Stomach (tissue), 9 donors: ENCODE data around the gene GLYR1. TPM values are rescaled to one million over a fixed set of nuclear protein-coding genes. Genes with fewer than 3 reads are reported as not detected.

Experiments
- DNase-seq, 2 donors: peaks; one replicate each; pipeline versions ENCODE4 v3.0.0 to v3.0.0-alpha.2; 2013 to 2019
- H3K27ac ChIP-seq, 5 donors: fragments of 200-600 bp in 4 of 5; sonication (generic) in 4 of 5; one replicate each; pipeline ENCODE4 v1.5.1; 2013 to 2019; ENCODE audit warnings: mild to moderate bottlenecking in 1 of 5, moderate library complexity in 1 of 5
- H3K27me3 ChIP-seq, 3 donors: fragments of 200-600 bp; sonication (generic); one replicate each; pipeline ENCODE4 v1.5.1; 2017 to 2019; ENCODE audit warnings: mixed run types in 1 of 3
- H3K36me3 ChIP-seq, 4 donors: fragments of 200-600 bp; sonication (generic); 1 replicate in 3 of 4; 2 replicates in 1 of 4; pipeline ENCODE4 v1.5.1; 2016 to 2019
- H3K4me1 ChIP-seq, 4 donors: fragments of 200-600 bp; sonication (generic); one replicate each; pipeline ENCODE4 v1.5.1; 2016 to 2019
- H3K4me3 ChIP-seq, 4 donors: fragments of 200-600 bp; sonication (generic) in 3 of 4; one replicate each; pipeline ENCODE4 v1.5.1; 2016 to 2019; ENCODE audit warnings: mild to moderate bottlenecking in 1 of 4
- H3K9me3 ChIP-seq, 4 donors: fragments of 200-600 bp; sonication (generic); one replicate each; pipeline ENCODE4 v1.5.1; 2016 to 2019
- CTCF ChIP-seq, 7 experiments: fragments of 450-650 bp in 4 of 7; fragments of 200-600 bp in 3 of 7; sonication (generic) in 3 of 7; IDR thresholded peaks; one replicate each; pipeline ENCODE4 v1.5.1; 2016 to 2019; ENCODE audit warnings: antibody characterized with exemption in 7 of 7, control low read depth in 2 of 7, mild to moderate bottlenecking in 1 of 7
- EP300 ChIP-seq: sonication (generic); formaldehyde crosslinking; IDR thresholded peaks from one replicate; pipeline ENCODE4 v1.6.1; 2017; ENCODE audit warnings: antibody characterized with exemption
- POLR2A ChIP-seq, 4 donors: fragments of 450-650 bp; IDR thresholded peaks; one replicate each; pipeline ENCODE4 v1.6.1; 2016; ENCODE audit warnings: antibody characterized with exemption in 4 of 4, control low read depth in 2 of 4, mild to moderate bottlenecking in 1 of 4, moderate library complexity in 1 of 4
- POLR2AphosphoS5 ChIP-seq, 3 donors: sonication (generic); formaldehyde crosslinking; IDR thresholded peaks; one replicate each; pipeline ENCODE4 v1.6.1; 2016; ENCODE audit warnings: antibody characterized with exemption in 3 of 3
- WGBS, 5 donors: extraction: QIAGEN DNeasy Blood & Tissue Kit in 3 of 5; methylation state at CpG; one replicate each; pipeline versions ENCODE4 v1.1.5 to v1.1.7; 2013 to 2018; 5-methylcytosine and 5-hydroxymethylcytosine counted together
- intact Hi-C: fragments of 100-400 bp; cut with DNase I; formaldehyde crosslinking; loops from one replicate; pipeline ENCODE4 v1.15.1; 2023; ENCODE audit warnings: low total_unique reads
- polyA plus RNA-seq, 3 donors: library from polyadenylated mRNA; stranded (reverse); fragments of 200-250 nt; gene quantifications; one replicate each; pipeline ENCODE4 v1.2.3, GENCODE V29; 2013
- total RNA-seq, 5 donors: library from RNA; depleted of rRNA; stranded (reverse); fragments of >200 nt; gene quantifications; one replicate each; pipeline versions ENCODE4 v1.1.0 to v1.2.3, GENCODE V29; 2014 to 2016
- donor health status: healthy with polysubstance abuse.
- donor health status: Bipolar disorder and iron deficiency.
- donor health status: healthy.

Gene GLYR1
- total and polyA plus RNA-seq, 8 donors: 29.3 to 187 (median 62.8) TPM

GRCh38 chr16:4792951-4793513, 54.1 kb downstream of the GLYR1 start:
- no peaks in the 10 kb centered on the region for H3K27me3 ChIP-seq
- intact Hi-C loops: no loop called here
- H3K4me1 ChIP-seq: peaks cover 5 to 30% (median 18%) of the 10 kb centered on the region in 4 donors
- no peaks in the 10 kb centered on the region for H3K9me3 ChIP-seq
- H3K36me3 ChIP-seq: peaks cover 4 to 16% (median 12%) of the 10 kb centered on the region in 4 donors
- TF ChIP-seq EP300 (no peak), POLR2AphosphoS5 (IDR thresholded peaks at IDR 0.05) (no peak), POLR2A (IDR thresholded peaks at IDR 0.05) (no peak), CTCF (IDR thresholded peaks at IDR 0.05) (no peak)
- WGBS, 5 donors: 76 to 83% (median 80%) methylated on average over 13 of the region's 13 CpGs
- DNase-seq: no peak
- no peak overlapping the region for H3K27ac ChIP-seq
- H3K4me3 ChIP-seq: no peak overlapping the region

DNA sequence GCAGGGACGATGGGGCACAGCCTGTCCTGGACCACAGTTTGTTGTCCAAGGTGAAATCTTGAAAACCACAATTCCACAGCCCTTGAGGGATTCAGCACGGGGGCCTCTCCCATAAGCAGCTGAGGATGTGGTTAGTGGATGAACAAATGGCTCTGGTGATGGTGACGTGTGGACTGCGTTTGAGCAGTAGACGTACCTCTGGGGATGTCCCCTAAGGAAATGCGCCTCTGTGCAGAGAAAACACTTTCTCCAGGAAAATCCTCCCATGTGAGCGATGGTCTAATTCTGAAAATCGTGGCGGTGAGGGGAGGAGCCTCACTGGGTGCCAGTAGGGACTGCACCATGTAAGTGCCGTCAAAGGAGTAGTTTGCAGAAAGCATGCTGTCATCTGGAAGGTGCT, 56.2 kb downstream of the GLYR1 start:
- Histone ChIP-seq H3K9me3 (no peaks in the 10 kb centered on the region), H3K27me3 (no peaks in the 10 kb centered on the region), H3K27ac (no peak overlapping the region), H3K36me3 (no peaks in the 10 kb centered on the region), H3K4me3 (no peak overlapping the region), H3K4me1 (peaks cover 0 to 21% (median 15%) of the 10 kb centered on the region in 4 donors)
- 74 to 85% (median 79%) methylated on average over 10 of the region's 10 CpGs for WGBS, 5 donors
- intact Hi-C loops: no loop called here
- no peak for TF ChIP-seq POLR2AphosphoS5 (IDR thresholded peaks at IDR 0.05)
- no peak for TF ChIP-seq CTCF (IDR thresholded peaks at IDR 0.05)
- TF ChIP-seq POLR2A (IDR thresholded peaks at IDR 0.05): no peak
- no peak for TF ChIP-seq EP300
- DNase-seq: no peak

DNA sequence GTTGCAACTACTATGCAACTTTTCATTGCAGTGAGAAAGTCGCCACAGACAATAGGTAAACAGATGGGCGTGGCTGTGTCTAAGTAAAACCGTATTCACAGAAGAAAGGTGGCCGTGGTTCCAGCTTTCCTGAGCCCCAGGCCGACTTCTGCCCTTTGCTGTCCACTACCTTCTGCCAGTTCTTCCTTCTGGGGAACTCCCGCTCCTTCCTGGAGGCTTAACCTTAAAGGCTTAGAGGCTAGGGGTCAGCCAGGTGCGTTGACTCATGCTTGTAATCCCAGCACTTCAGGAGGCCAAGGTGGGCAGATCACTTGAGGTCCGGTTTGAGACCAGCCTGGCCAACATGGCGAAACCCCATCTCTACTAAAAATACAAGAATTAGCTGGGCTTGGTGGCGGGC, 56.8 kb downstream of the GLYR1 start:
- Histone ChIP-seq H3K4me1 (peaks cover 0 to 21% (median 15%) of the 10 kb centered on the region in 4 donors), H3K9me3 (no peaks in the 10 kb centered on the region), H3K27me3 (no peaks in the 10 kb centered on the region), H3K36me3 (no peaks in the 10 kb centered on the region), H3K27ac (no peak overlapping the region), H3K4me3 (no peak overlapping the region)
- intact Hi-C loops: no loop called here
- 56 to 69% (median 59%) methylated on average over 10 of the region's 10 CpGs for WGBS, 5 donors
- TF ChIP-seq EP300 (no peak), POLR2A (IDR thresholded peaks at IDR 0.05) (no peak), POLR2AphosphoS5 (IDR thresholded peaks at IDR 0.05) (no peak)
- no peak for DNase-seq

- intact Hi-C loops: no loop called here
- TF ChIP-seq CTCF (IDR thresholded peaks at IDR 0.05): no peak
- no peak for TF ChIP-seq POLR2AphosphoS5 (IDR thresholded peaks at IDR 0.05)
- no peak for TF ChIP-seq POLR2A (IDR thresholded peaks at IDR 0.05)
- TF ChIP-seq EP300: no peak
- no peaks in the 10 kb centered on the region for H3K36me3 ChIP-seq
- H3K27me3 ChIP-seq: no peaks in the 10 kb centered on the region
- 70 to 88% (median 81%) methylated on average over 7 of the region's 7 CpGs for WGBS, 5 donors
- DNase-seq: no peak
- H3K4me3 ChIP-seq: no peak overlapping the region
- peaks cover 0 to 21% (median 12%) of the 10 kb centered on the region in 4 donors for H3K4me1 ChIP-seq
- H3K27ac ChIP-seq: no peak overlapping the region
- H3K9me3 ChIP-seq: no peaks in the 10 kb centered on the region
These were observed 58.2 kb downstream of the GLYR1 start for GRCh38 chr16:4788910-4789309.

DNA sequence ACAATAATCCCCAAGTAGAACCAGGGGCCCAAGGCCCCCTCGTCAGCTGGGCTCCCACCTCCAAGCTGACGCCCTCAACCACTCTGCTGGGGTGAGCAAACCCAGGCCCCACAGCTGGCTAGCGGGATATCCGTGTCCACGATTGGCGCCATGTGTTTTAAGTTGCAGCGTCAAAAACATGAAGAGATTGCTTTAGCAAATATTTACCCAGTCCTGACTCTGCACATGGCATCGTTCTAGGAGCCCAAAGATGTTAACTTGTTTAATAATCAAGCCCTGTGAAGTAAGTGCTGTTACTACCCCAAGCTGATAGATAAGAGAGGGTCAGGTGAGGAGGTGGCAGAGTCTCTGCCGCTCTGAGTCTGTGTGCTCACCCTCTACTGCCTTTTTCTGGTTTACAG, 58.6 kb downstream of the GLYR1 start:
- Histone ChIP-seq H3K4me1 (peaks cover 0 to 21% (median 12%) of the 10 kb centered on the region in 4 donors), H3K9me3 (no peaks in the 10 kb centered on the region), H3K4me3 (no peak overlapping the region), H3K27me3 (no peaks in the 10 kb centered on the region), H3K36me3 (no peaks in the 10 kb centered on the region), H3K27ac (no peak overlapping the region)
- 22 to 38% (median 32%) methylated on average over 6 to 9 of the region's 9 CpGs for WGBS, 5 donors
- DNase-seq: peak in 1 of 2 donors; percentile 56
- TF ChIP-seq EP300: no peak
- TF ChIP-seq CTCF (IDR thresholded peaks at IDR 0.05): no peak
- no peak for TF ChIP-seq POLR2AphosphoS5 (IDR thresholded peaks at IDR 0.05)
- no peak for TF ChIP-seq POLR2A (IDR thresholded peaks at IDR 0.05)
- intact Hi-C loops: no loop called here
